Thyroid gland (tissue), 4 donors: ENCODE results near the gene AICDA.

Source experiments
- CTCF ChIP-seq, 6 experiments: fragments of 200-600 bp in 3 of 6; fragments of 450-650 bp in 3 of 6; sonication (generic) in 3 of 6; IDR thresholded peaks; one replicate each; pipeline ENCODE4 v1.5.1; 2016 to 2019; ENCODE audit warnings: antibody characterized with exemption in 6 of 6, mild to moderate bottlenecking in 2 of 6, inconsistent platforms in 1 of 6, moderate library complexity in 1 of 6
- POLR2A ChIP-seq, 2 donors: fragments of 450-650 bp; IDR thresholded peaks; one replicate each; pipeline ENCODE4 v1.6.1; 2017; ENCODE audit warnings: antibody characterized with exemption in 2 of 2, mild to moderate bottlenecking in 2 of 2, moderate library complexity in 1 of 2

GRCh38 chr12:8562310-8562709 is 50.3 kb downstream of the AICDA start:
- TF ChIP-seq CTCF (IDR thresholded peaks at IDR 0.05) (no peak), POLR2A (IDR thresholded peaks at IDR 0.05) (no peak)
